Mucosa of rectum (tissue), 2 donors: Measurements from ENCODE around the gene CDC42BPA.

Source experiments
- H3K27ac ChIP-seq, 2 donors: one replicate each; pipeline ENCODE4 v1.7.0; 2013; ENCODE audit warnings: inconsistent platforms in 2 of 2, low read depth in 2 of 2, low read length in 2 of 2
- H3K27me3 ChIP-seq, 2 donors: one replicate each; pipeline ENCODE4 v1.7.0; 2013; ENCODE audit warnings: low read length in 2 of 2; ENCODE audit not compliant: control insufficient read depth in 2 of 2, insufficient read depth in 2 of 2
- H3K36me3 ChIP-seq, 2 donors: one replicate each; pipeline ENCODE4 v1.7.0; 2013; ENCODE audit warnings: low read length in 2 of 2; ENCODE audit not compliant: control insufficient read depth in 2 of 2, insufficient read depth in 2 of 2
- H3K4me1 ChIP-seq, 2 donors: one replicate each; pipeline ENCODE4 v1.7.0; 2013; ENCODE audit warnings: low read length in 2 of 2, mild to moderate bottlenecking in 1 of 2; ENCODE audit not compliant: control insufficient read depth in 2 of 2, insufficient read depth in 2 of 2
- H3K4me3 ChIP-seq, 2 donors: one replicate each; pipeline ENCODE4 v1.7.0; 2013; ENCODE audit warnings: low read length in 2 of 2
- H3K9ac ChIP-seq, 2 donors: one replicate each; pipeline ENCODE4 v1.7.0; 2013; ENCODE audit warnings: low read length in 2 of 2, low read depth in 1 of 2, mild to moderate bottlenecking in 1 of 2
- H3K9me3 ChIP-seq, 2 donors: one replicate each; pipeline ENCODE4 v1.7.0; 2013; ENCODE audit warnings: low read length in 2 of 2; ENCODE audit not compliant: control insufficient read depth in 2 of 2
- donor health status: healthy.
- donor health status: Normal muscosa, but diverticular disease.

CDC42BPA gene

DNA sequence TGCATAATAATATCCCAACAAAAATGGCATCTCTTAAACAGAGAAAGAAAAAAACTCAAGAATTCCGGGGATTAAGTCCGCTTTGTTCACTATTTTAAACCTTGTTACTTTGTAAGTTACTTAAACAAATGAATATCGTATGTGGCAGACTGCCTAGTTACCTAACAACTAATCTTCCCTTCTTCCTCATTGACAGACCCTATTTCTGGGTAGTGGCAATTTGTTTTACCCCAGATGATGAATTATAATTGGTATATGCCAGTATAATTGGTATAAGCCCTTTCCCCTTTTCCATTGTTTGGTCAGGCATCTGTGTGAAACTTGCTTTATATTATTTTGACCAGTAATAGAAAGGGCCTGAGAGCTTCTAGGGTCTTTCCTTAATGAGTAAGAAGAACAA, 52.4 kb downstream of the CDC42BPA start:
- H3K9me3 ChIP-seq, result no peaks in the 10 kb centered on the region
- no peak overlapping the region for H3K27ac ChIP-seq
- no peaks in the 10 kb centered on the region for H3K27me3 ChIP-seq
- no peak overlapping the region for H3K4me3 ChIP-seq
- H3K9ac ChIP-seq, result no peak overlapping the region
- no peaks in the 10 kb centered on the region for H3K4me1 ChIP-seq
- H3K36me3 ChIP-seq, result no peaks in the 10 kb centered on the region

DNA sequence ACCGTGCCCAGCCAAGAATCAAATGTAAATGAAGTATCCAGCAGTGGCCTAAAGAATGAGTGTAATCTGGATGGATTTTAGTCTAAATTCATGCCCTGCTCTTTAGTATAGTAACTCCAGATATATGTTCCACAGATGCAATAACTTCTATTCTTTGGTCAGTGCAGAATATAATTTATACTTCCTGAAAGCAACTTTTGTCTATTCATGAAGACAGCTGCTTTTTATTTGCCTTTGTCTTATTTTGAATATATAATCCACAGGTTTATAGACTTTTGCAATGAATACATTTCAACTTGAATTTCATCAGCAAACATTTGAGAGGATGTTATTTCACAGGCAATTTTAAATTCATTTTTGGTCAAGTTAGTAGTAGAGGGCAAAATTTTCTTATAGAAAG, 54.4 kb downstream of the CDC42BPA start:
- H3K36me3 ChIP-seq, result no peaks in the 10 kb centered on the region
- H3K9ac ChIP-seq, result no peak overlapping the region
- no peak overlapping the region for H3K4me3 ChIP-seq
- no peaks in the 10 kb centered on the region for H3K4me1 ChIP-seq
- H3K9me3 ChIP-seq, result no peaks in the 10 kb centered on the region
- H3K27ac ChIP-seq, result no peak overlapping the region
- no peaks in the 10 kb centered on the region for H3K27me3 ChIP-seq

DNA sequence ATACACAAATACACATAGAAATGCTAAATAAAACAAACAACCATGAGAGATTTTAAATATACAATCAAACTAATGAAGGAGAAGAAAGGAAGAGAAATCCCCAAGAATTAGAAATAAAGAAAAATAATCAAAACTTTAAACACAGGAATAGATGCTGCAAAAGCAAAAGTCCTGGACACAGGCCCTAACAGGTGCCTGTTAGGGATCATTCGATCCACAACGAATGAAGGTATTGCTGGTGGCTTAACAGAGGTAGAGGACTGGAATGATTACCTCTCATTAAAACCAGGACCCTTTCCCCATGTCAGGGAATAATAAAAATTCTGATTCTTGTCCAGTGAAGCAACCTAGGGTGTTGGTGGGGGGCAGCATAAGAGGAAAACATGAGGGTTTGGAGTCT, 56.8 kb downstream of the CDC42BPA start:
- Histone ChIP-seq H3K27me3 (no peaks in the 10 kb centered on the region), H3K4me3 (no peak overlapping the region), H3K9ac (no peak overlapping the region), H3K9me3 (no peaks in the 10 kb centered on the region), H3K27ac (no peak overlapping the region), H3K4me1 (no peaks in the 10 kb centered on the region), H3K36me3 (no peaks in the 10 kb centered on the region)

GRCh38 chr1:227260433-227260832, 57.9 kb downstream of the CDC42BPA start:
- H3K4me1 ChIP-seq, result no peaks in the 10 kb centered on the region
- H3K9ac ChIP-seq, result no peak overlapping the region
- H3K36me3 ChIP-seq, result no peaks in the 10 kb centered on the region
- no peaks in the 10 kb centered on the region for H3K9me3 ChIP-seq
- no peak overlapping the region for H3K27ac ChIP-seq
- no peaks in the 10 kb centered on the region for H3K27me3 ChIP-seq
- H3K4me3 ChIP-seq, result no peak overlapping the region

- Histone ChIP-seq H3K4me1 (no peaks in the 10 kb centered on the region), H3K27me3 (no peaks in the 10 kb centered on the region), H3K9me3 (no peaks in the 10 kb centered on the region), H3K27ac (no peak overlapping the region), H3K9ac (no peak overlapping the region), H3K4me3 (no peak overlapping the region), H3K36me3 (no peaks in the 10 kb centered on the region)
These were observed 60.3 kb downstream of the CDC42BPA start for GRCh38 chr1:227257964-227258363.

GRCh38 chr1:227255086-227255732, 63.1 kb downstream of the CDC42BPA start:
- H3K27ac ChIP-seq, result no peak overlapping the region
- H3K9ac ChIP-seq, result no peak overlapping the region
- no peaks in the 10 kb centered on the region for H3K9me3 ChIP-seq
- H3K4me3 ChIP-seq, result no peak overlapping the region
- H3K4me1 ChIP-seq, result no peaks in the 10 kb centered on the region
- H3K36me3 ChIP-seq, result no peaks in the 10 kb centered on the region
- H3K27me3 ChIP-seq, result no peaks in the 10 kb centered on the region

- Histone ChIP-seq H3K9me3 (no peaks in the 10 kb centered on the region), H3K27me3 (no peaks in the 10 kb centered on the region), H3K36me3 (no peaks in the 10 kb centered on the region), H3K27ac (no peak overlapping the region), H3K4me1 (no peaks in the 10 kb centered on the region), H3K4me3 (no peak overlapping the region), H3K9ac (no peak overlapping the region)
These were observed 65.2 kb downstream of the CDC42BPA start for GRCh38 chr1:227253065-227253464.

GRCh38 chr1:227245613-227246320, 72.5 kb downstream of the CDC42BPA start:
- peaks cover 0 to 9% of the 10 kb centered on the region in 2 donors for H3K4me1 ChIP-seq
- H3K9ac ChIP-seq, result no peak overlapping the region
- H3K27me3 ChIP-seq, result no peaks in the 10 kb centered on the region
- H3K4me3 ChIP-seq, result no peak overlapping the region
- H3K27ac ChIP-seq, result no peak overlapping the region
- no peaks in the 10 kb centered on the region for H3K36me3 ChIP-seq
- no peaks in the 10 kb centered on the region for H3K9me3 ChIP-seq

- Histone ChIP-seq H3K27me3 (no peaks in the 10 kb centered on the region), H3K9ac (no peak overlapping the region), H3K27ac (no peak overlapping the region), H3K36me3 (no peaks in the 10 kb centered on the region), H3K9me3 (no peaks in the 10 kb centered on the region), H3K4me1 (peaks cover 0 to 9% of the 10 kb centered on the region in 2 donors), H3K4me3 (no peak overlapping the region)
These were observed 73.8 kb downstream of the CDC42BPA start for GRCh38 chr1:227244339-227245118.
